Suprapubic skin (tissue), 3 donors: ENCODE results near the gene DPYD.

Source experiments
- CTCF ChIP-seq, 2 donors: fragments of 200-600 bp in 1 of 2; fragments of 450-650 bp in 1 of 2; sonication (generic) in 1 of 2; IDR thresholded peaks; one replicate each; pipeline ENCODE4 v1.5.1; 2016 to 2019; ENCODE audit warnings: antibody characterized with exemption in 2 of 2, mild to moderate bottlenecking in 1 of 2, moderate library complexity in 1 of 2
- POLR2A ChIP-seq, 2 donors: fragments of 450-650 bp; IDR thresholded peaks; one replicate each; pipeline ENCODE4 v1.6.1; 2017; ENCODE audit warnings: antibody characterized with exemption in 2 of 2, mild to moderate bottlenecking in 2 of 2, moderate library complexity in 2 of 2

GRCh38 chr1:97758541-97759057 lies 162.2 kb downstream of the DPYD start:
- TF ChIP-seq CTCF (IDR thresholded peaks at IDR 0.05) (no peak), POLR2A (IDR thresholded peaks at IDR 0.05) (no peak)
